WTC11 (cell line): ENCODE measurements around the gene WNK2. TPM values are rescaled to one million over a fixed set of nuclear protein-coding genes. Genes with fewer than 3 reads are reported as not detected.

Experiments used
- ATAC-seq: fragments of 200-7000 bp; cut with Tn5 transposase; 2 replicates; pipeline ENCODE4 v1.10.0; 2021; ENCODE audit warnings: mild to moderate bottlenecking, moderate library complexity
- CTCF ChIA-PET: fragments of 300-600 bp; sonication (Branson Sonifier 250); formaldehyde crosslinking; loops from one replicate; lab custom pipeline; 2021; ENCODE audit warnings: antibody characterized with exemption; lab: Charles Lee
- POLR2A ChIA-PET: fragments of 350-600 bp; sonication (Branson Sonifier 250); formaldehyde crosslinking; loops from one replicate; lab custom pipeline; 2021; ENCODE audit warnings: antibody characterized with exemption; lab: Charles Lee
- DNase-seq: peaks from one replicate; pipeline ENCODE4 v3.0.0; 2021; ENCODE audit warnings: low spot score
- H3K27ac Mint-ChIP-seq: 2 replicates; pipeline ENCODE4 v1.8.0; 2021; ENCODE audit warnings: mixed read lengths
- H3K27me3 Mint-ChIP-seq: 2 replicates; pipeline ENCODE4 v1.8.0; 2021; ENCODE audit warnings: low read depth, mild to moderate bottlenecking, moderate library complexity, mixed read lengths
- H3K36me3 Mint-ChIP-seq: 2 replicates; pipeline ENCODE4 v1.8.0; 2021; ENCODE audit warnings: mixed read lengths
- H3K4me1 Mint-ChIP-seq: 2 replicates; pipeline ENCODE4 v1.8.0; 2022; ENCODE audit warnings: mixed read lengths
- H3K4me3 Mint-ChIP-seq: 2 replicates; pipeline ENCODE4 v1.8.0; 2021; ENCODE audit warnings: mild to moderate bottlenecking, moderate library complexity, mixed read lengths
- H3K9me3 Mint-ChIP-seq: 2 replicates; pipeline ENCODE4 v1.8.0; 2021; ENCODE audit warnings: mixed read lengths
- ATF1 ChIP-seq: sonication (generic); formaldehyde crosslinking; IDR thresholded peaks from 2 replicates; pipeline ENCODE4 v1.8.1; 2023; ENCODE audit warnings: mild to moderate bottlenecking, moderate library complexity, missing genetic modification reagents
- ELF4 ChIP-seq: sonication (generic); formaldehyde crosslinking; IDR thresholded peaks from 2 replicates; pipeline ENCODE4 v1.8.1; 2022; ENCODE audit warnings: low read depth, mild to moderate bottlenecking, moderate library complexity, missing genetic modification reagents
- FOXP1 ChIP-seq: sonication (generic); formaldehyde crosslinking; IDR thresholded peaks from 2 replicates; pipeline ENCODE4 v1.8.0; 2022; ENCODE audit warnings: missing genetic modification reagents, mild to moderate bottlenecking, moderate library complexity, borderline replicate concordance
- GRHL2 ChIP-seq: fragments of 250-450 bp; sonication (Bioruptor Pico); IDR thresholded peaks from 2 replicates; pipeline ENCODE4 v1.8.0; 2022; ENCODE audit warnings: mild to moderate bottlenecking, moderate library complexity; ENCODE audit not compliant: insufficient replicate concordance, severe bottlenecking
- IRF2 ChIP-seq: sonication (generic); formaldehyde crosslinking; IDR thresholded peaks from 2 replicates; pipeline ENCODE4 v1.8.0; 2022; ENCODE audit warnings: low read depth, missing genetic modification reagents, borderline replicate concordance
- JAZF1 ChIP-seq: fragments of 250-450 bp; sonication (Bioruptor Pico); IDR thresholded peaks from 2 replicates; pipeline ENCODE4 v1.9.0; 2021; ENCODE audit warnings: moderate library complexity, mild to moderate bottlenecking, inconsistent platforms
- OVOL2 ChIP-seq: fragments of 250-450 bp; sonication (Bioruptor Pico); IDR thresholded peaks from 2 replicates; pipeline ENCODE4 v1.9.0; 2021; ENCODE audit warnings: mild to moderate bottlenecking, borderline replicate concordance
- SP1 ChIP-seq: sonication (generic); formaldehyde crosslinking; conservative IDR thresholded peaks from 2 replicates; pipeline ENCODE4 v1.8.1; 2022; ENCODE audit warnings: missing genetic modification reagents
- TP53 ChIP-seq: sonication (generic); formaldehyde crosslinking; IDR thresholded peaks from 2 replicates; pipeline ENCODE4 v1.8.1; 2023; ENCODE audit warnings: mild to moderate bottlenecking, missing genetic modification reagents
- ZBTB21 ChIP-seq: sonication (generic); formaldehyde crosslinking; IDR thresholded peaks from 2 replicates; pipeline ENCODE4 v1.8.1; 2023; ENCODE audit warnings: mild to moderate bottlenecking, missing genetic modification reagents, borderline replicate concordance
- ZNF121 ChIP-seq: sonication (generic); formaldehyde crosslinking; IDR thresholded peaks from 2 replicates; pipeline ENCODE4 v1.8.0; 2023; ENCODE audit warnings: missing genetic modification reagents
- ZNF138 ChIP-seq: sonication (generic); formaldehyde crosslinking; conservative IDR thresholded peaks from 2 replicates; pipeline ENCODE4 v1.8.1; 2022; ENCODE audit warnings: mild to moderate bottlenecking, moderate library complexity, missing genetic modification reagents
- ZNF219 ChIP-seq: sonication (generic); formaldehyde crosslinking; IDR thresholded peaks from 2 replicates; pipeline ENCODE4 v1.8.0; 2023; ENCODE audit warnings: missing genetic modification reagents, mild to moderate bottlenecking, borderline replicate concordance
- ZNF263 ChIP-seq: sonication (generic); formaldehyde crosslinking; IDR thresholded peaks from 2 replicates; pipeline ENCODE4 v1.8.1; 2022; ENCODE audit warnings: low read depth, mild to moderate bottlenecking, moderate library complexity, missing genetic modification reagents
- ZNF416 ChIP-seq: fragments of 250-450 bp; sonication (Bioruptor Pico); IDR thresholded peaks from 2 replicates; pipeline ENCODE4 v1.9.0; 2021; ENCODE audit warnings: mild to moderate bottlenecking, inconsistent platforms
- ZNF671 ChIP-seq: fragments of 250-450 bp; sonication (Bioruptor Pico); IDR thresholded peaks from 2 replicates; pipeline ENCODE4 v1.8.0; 2021; ENCODE audit warnings: mild to moderate bottlenecking
- total RNA-seq: library from RNA; stranded (reverse); gene quantifications from 3 replicates; pipeline ENCODE4 v1.2.3, GENCODE V29; 2021
- TF ChIP-seq, protein P1 (sequence below): sonication (generic); formaldehyde crosslinking; IDR thresholded peaks from 2 replicates; pipeline ENCODE4 v1.8.0; 2022; ENCODE audit warnings: mild to moderate bottlenecking, missing genetic modification reagents
- TF ChIP-seq, protein P2 (sequence below): fragments of 250-450 bp; sonication (Bioruptor Pico); IDR thresholded peaks from 2 replicates; pipeline ENCODE4 v2.1.2; 2022; ENCODE audit warnings: mild to moderate bottlenecking, moderate library complexity
- TF ChIP-seq, protein P3 (sequence below): fragments of 250-450 bp; sonication (Bioruptor Pico); IDR thresholded peaks from 2 replicates; pipeline ENCODE4 v1.8.0; 2021; ENCODE audit warnings: mild to moderate bottlenecking
- TF ChIP-seq, protein P4 (sequence below): fragments of 200-600 bp; IDR thresholded peaks from 2 replicates; pipeline ENCODE4 v1.8.0; 2022; ENCODE audit warnings: antibody characterized with exemption
- TF ChIP-seq, protein P5 (sequence below): sonication (generic); formaldehyde crosslinking; conservative IDR thresholded peaks from 2 replicates; pipeline ENCODE4 v1.8.1; 2023; ENCODE audit warnings: mild to moderate bottlenecking, low read depth, missing genetic modification reagents, moderate library complexity

Gene WNK2
- total RNA-seq, 1 experiment from 2014 or later, result 120 TPM

DNA sequence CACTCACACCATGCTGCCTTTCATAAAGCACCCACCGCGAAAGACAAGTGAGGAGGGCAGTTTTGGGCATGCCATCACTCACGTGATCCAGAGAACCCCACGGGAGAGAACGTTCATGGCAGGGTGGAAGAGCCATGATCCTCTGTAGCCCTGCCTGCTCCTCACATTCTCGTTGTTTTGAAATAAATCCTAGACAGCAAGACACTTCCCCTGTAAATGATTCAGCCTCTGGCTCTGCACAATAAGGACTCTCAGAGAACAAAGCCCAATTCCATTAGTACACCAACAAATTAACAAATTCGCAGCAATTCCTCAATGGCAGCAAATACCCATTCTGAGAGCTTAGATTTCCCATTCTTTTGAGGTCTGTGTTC lies 71.5 kb downstream of the WNK2 start:
- Mint-ChIP-seq H3K4me3 (no peak overlapping the region), H3K36me3 (peaks cover 7% of the 10 kb centered on the region; the same call in 1 of the 2 replicates), H3K4me1 (no peaks in the 10 kb centered on the region), H3K27me3 (no peaks in the 10 kb centered on the region), H3K27ac (peak overlapping the region; percentile 17; the same call in 1 of the 2 replicates), H3K9me3 (no peaks in the 10 kb centered on the region)
- ATAC-seq (no peak), DNase-seq (no peak)
- TF ChIP-seq FOXP1 (CRISPR knock-in tag), result no peak
- no peak for TF ChIP-seq ZNF138 (CRISPR knock-in tag)
- no peak for TF ChIP-seq JAZF1
- TF ChIP-seq, protein P1, sequence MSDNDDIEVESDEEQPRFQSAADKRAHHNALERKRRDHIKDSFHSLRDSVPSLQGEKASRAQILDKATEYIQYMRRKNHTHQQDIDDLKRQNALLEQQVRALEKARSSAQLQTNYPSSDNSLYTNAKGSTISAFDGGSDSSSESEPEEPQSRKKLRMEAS (CRISPR knock-in tag), result no peak
- POLR2A ChIA-PET, result no interaction called here
- CTCF ChIA-PET, result interaction anchor here (1.2 to 1.4 kb wide), 2 partner anchors 33 to 47 kb away, joined by 4 to 5 read pairs; no protein-coding TSS in a partner anchor

DNA sequence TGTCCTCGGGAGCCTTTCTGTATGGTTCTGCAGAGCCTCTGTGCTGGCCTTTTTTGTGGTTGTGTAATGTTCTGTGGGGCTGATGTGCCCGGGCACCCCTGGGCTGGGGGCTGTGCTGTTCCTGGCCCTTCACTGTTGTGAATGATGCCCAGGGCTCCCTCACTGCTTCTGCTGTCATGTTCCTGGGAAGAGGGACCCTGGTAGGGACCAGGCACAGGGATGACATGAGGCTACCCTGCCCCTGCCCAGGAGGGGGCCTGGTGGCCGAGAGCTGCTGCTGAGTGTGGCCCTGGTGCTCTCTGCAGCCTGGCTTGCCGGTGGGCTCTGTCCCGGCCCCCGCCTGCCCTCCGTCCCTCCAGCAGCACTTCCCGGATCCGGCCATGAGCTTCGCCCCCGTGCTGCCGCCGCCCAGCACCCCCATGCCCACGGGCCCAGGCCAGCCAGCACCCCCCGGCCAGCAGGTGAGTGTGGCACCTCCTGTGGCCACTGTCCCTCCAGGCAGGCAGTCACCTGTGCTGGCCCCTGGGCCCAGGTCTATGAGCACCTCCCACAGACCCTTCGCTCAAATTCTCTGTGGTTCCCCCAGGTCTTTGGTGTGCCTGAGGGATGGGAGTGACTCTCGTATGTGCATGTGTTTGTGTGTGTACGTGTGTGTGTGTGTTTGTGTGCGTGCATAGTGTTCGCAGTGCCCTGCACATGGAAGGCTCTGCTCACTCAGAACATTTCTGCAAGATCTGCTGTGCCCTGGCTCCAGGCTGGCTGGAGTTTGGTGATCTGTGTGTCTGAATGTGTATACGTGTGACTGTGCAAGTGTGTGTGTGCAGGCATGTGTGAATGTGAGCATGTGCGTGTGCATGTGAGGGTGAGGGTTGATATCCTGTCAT lies 72.3 kb downstream of the WNK2 start:
- no peak overlapping the region for H3K4me3 Mint-ChIP-seq
- TF ChIP-seq IRF2 (no peak), ZNF138 (CRISPR knock-in tag) (no peak), ZNF219 (CRISPR knock-in tag) (no peak), ZNF121 (CRISPR knock-in tag) (no peak), ZNF263 (no peak), ZNF671 (no peak), TP53 (CRISPR knock-in tag) (no peak), OVOL2 (CRISPR knock-in tag) (no peak), JAZF1 (no peak), ATF1 (no peak), SP1 (CRISPR knock-in tag) (no peak), ZNF416 (CRISPR knock-in tag) (no peak), ELF4 (CRISPR knock-in tag) (no peak)
- TF ChIP-seq, protein P2, sequence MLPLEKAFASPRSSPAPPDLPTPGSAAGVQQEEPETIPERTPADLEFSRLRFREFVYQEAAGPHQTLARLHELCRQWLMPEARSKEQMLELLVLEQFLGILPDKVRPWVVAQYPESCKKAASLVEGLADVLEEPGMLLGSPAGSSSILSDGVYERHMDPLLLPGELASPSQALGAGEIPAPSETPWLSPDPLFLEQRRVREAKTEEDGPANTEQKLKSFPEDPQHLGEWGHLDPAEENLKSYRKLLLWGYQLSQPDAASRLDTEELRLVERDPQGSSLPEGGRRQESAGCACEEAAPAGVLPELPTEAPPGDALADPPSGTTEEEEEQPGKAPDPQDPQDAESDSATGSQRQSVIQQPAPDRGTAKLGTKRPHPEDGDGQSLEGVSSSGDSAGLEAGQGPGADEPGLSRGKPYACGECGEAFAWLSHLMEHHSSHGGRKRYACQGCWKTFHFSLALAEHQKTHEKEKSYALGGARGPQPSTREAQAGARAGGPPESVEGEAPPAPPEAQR (CRISPR knock-in tag), result no peak
- TF ChIP-seq, protein P3, sequence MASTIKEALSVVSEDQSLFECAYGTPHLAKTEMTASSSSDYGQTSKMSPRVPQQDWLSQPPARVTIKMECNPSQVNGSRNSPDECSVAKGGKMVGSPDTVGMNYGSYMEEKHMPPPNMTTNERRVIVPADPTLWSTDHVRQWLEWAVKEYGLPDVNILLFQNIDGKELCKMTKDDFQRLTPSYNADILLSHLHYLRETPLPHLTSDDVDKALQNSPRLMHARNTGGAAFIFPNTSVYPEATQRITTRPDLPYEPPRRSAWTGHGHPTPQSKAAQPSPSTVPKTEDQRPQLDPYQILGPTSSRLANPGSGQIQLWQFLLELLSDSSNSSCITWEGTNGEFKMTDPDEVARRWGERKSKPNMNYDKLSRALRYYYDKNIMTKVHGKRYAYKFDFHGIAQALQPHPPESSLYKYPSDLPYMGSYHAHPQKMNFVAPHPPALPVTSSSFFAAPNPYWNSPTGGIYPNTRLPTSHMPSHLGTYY (CRISPR knock-in tag), result no peak
- TF ChIP-seq, all 79 proteins: peak for 0
- no peaks in the 10 kb centered on the region for H3K9me3 Mint-ChIP-seq
- no peak for ATAC-seq
- DNase-seq, result no peak
- peaks cover 6% of the 10 kb centered on the region; the same call in 1 of the 2 replicates for H3K36me3 Mint-ChIP-seq
- ChIA-PET POLR2A (no interaction called here), CTCF (interaction anchor here (1.2 to 1.4 kb wide), 2 partner anchors 32 to 47 kb away, joined by 4 to 5 read pairs; no protein-coding TSS in a partner anchor)
- peak overlapping the region; percentile 77; the same call in 1 of the 2 replicates for H3K27ac Mint-ChIP-seq
- no peaks in the 10 kb centered on the region for H3K4me1 Mint-ChIP-seq
- H3K27me3 Mint-ChIP-seq, result no peaks in the 10 kb centered on the region

DNA sequence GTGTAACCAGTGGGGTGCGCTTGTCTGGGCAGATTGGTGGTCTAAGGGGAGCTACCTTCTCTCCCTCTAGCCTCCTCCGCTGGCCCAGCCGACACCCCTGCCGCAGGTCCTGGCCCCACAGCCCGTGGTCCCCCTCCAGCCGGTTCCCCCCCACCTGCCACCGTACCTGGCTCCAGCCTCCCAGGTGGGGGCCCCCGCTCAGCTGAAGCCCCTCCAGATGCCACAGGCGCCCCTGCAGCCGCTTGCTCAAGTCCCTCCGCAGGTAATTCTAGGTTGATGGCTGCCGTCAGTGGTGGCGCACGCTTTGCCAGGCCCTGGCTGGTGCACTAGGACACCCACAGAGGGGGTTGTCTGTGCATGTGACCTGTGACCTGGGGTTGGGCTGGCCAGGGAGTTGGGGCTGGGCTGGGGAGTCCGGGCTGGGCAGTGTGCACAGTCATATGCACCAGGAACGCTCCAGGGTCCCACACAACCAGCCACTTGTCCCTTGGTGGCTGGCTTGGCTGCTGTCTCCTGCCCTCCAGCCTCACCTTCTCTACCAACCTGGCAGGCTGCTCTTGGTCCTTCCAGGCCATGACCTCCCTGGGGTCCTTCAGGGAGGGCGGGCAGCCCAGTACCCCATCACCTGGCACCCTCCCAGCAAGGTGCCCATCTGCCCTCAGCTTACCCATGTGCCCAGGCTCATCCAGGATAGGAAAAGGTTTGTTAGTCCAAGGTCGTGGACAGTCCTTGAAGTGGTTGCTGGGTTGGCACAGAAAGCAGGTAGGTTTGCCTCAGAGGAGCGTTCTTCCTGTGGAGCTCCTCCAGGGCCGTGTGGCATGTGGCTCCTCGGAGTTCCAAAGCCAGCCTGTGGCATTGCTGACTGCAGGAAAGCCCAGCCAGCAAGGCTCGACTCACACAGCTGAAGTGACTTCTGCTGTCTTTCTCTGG lies 73.2 kb downstream of the WNK2 start:
- Mint-ChIP-seq H3K27ac (peak overlapping the region; percentile 77; the same call in 1 of the 2 replicates), H3K9me3 (no peaks in the 10 kb centered on the region), H3K27me3 (no peaks in the 10 kb centered on the region), H3K4me1 (no peaks in the 10 kb centered on the region), H3K36me3 (peaks cover 6% of the 10 kb centered on the region; the same call in 1 of the 2 replicates), H3K4me3 (no peak overlapping the region)
- ChIA-PET POLR2A (no interaction called here), CTCF (interaction anchor here (1.2 kb wide), 1 partner anchor 31 kb away, joined by 5 read pairs; no protein-coding TSS in a partner anchor)
- ATAC-seq (no peak), DNase-seq (no peak)
- TF ChIP-seq, protein P4, sequence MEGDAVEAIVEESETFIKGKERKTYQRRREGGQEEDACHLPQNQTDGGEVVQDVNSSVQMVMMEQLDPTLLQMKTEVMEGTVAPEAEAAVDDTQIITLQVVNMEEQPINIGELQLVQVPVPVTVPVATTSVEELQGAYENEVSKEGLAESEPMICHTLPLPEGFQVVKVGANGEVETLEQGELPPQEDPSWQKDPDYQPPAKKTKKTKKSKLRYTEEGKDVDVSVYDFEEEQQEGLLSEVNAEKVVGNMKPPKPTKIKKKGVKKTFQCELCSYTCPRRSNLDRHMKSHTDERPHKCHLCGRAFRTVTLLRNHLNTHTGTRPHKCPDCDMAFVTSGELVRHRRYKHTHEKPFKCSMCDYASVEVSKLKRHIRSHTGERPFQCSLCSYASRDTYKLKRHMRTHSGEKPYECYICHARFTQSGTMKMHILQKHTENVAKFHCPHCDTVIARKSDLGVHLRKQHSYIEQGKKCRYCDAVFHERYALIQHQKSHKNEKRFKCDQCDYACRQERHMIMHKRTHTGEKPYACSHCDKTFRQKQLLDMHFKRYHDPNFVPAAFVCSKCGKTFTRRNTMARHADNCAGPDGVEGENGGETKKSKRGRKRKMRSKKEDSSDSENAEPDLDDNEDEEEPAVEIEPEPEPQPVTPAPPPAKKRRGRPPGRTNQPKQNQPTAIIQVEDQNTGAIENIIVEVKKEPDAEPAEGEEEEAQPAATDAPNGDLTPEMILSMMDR, result no peak
- TF ChIP-seq, protein P5, sequence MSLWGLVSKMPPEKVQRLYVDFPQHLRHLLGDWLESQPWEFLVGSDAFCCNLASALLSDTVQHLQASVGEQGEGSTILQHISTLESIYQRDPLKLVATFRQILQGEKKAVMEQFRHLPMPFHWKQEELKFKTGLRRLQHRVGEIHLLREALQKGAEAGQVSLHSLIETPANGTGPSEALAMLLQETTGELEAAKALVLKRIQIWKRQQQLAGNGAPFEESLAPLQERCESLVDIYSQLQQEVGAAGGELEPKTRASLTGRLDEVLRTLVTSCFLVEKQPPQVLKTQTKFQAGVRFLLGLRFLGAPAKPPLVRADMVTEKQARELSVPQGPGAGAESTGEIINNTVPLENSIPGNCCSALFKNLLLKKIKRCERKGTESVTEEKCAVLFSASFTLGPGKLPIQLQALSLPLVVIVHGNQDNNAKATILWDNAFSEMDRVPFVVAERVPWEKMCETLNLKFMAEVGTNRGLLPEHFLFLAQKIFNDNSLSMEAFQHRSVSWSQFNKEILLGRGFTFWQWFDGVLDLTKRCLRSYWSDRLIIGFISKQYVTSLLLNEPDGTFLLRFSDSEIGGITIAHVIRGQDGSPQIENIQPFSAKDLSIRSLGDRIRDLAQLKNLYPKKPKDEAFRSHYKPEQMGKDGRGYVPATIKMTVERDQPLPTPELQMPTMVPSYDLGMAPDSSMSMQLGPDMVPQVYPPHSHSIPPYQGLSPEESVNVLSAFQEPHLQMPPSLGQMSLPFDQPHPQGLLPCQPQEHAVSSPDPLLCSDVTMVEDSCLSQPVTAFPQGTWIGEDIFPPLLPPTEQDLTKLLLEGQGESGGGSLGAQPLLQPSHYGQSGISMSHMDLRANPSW (CRISPR knock-in tag), result no peak
- TF ChIP-seq ZBTB21 (no peak), GRHL2 (CRISPR knock-in tag) (no peak)
